Ishikawa (cell line): ENCODE data around the gene CHD2.

ENCODE experiments used
- CEBPB ChIP-seq: IDR thresholded peaks from 2 replicates; pipeline ENCODE4 v1.6.1; 2012
- CREB1 ChIP-seq: IDR thresholded peaks from 2 replicates; pipeline ENCODE4 v1.6.1; 2012; ENCODE audit warnings: low read depth
- EGR1 ChIP-seq: IDR thresholded peaks from 2 replicates; pipeline ENCODE4 v1.6.1; 2012
- EP300 ChIP-seq: IDR thresholded peaks from 2 replicates; pipeline ENCODE4 v1.6.1; 2012; ENCODE audit warnings: borderline replicate concordance
- FOXM1 ChIP-seq: IDR thresholded peaks from 2 replicates; pipeline ENCODE4 v1.6.1; 2012; ENCODE audit warnings: low read depth, borderline replicate concordance
- MAX ChIP-seq: IDR thresholded peaks from 2 replicates; pipeline ENCODE4 v1.6.1; 2012
- NFIC ChIP-seq: IDR thresholded peaks from 2 replicates; pipeline ENCODE4 v1.6.1; 2012
- RAD21 ChIP-seq: IDR thresholded peaks from 2 replicates; pipeline ENCODE4 v1.6.1; 2012; ENCODE audit warnings: low read depth
- REST ChIP-seq: IDR thresholded peaks from 2 replicates; pipeline ENCODE4 v1.6.1; 2012; ENCODE audit warnings: low read depth, mild to moderate bottlenecking
- TAF1 ChIP-seq: IDR thresholded peaks from 2 replicates; pipeline ENCODE4 v1.6.1; 2012; ENCODE audit warnings: low read depth, mild to moderate bottlenecking
- TCF12 ChIP-seq: IDR thresholded peaks from 2 replicates; pipeline ENCODE4 v1.6.1; 2012; ENCODE audit warnings: low read depth
- TEAD4 ChIP-seq: IDR thresholded peaks from 2 replicates; pipeline ENCODE4 v1.6.1; 2012
- YY1 ChIP-seq: IDR thresholded peaks from 2 replicates; pipeline ENCODE4 v1.6.1; 2012; ENCODE audit warnings: low read depth
- ZBTB7A ChIP-seq: IDR thresholded peaks from 2 replicates; pipeline ENCODE4 v1.6.1; 2012; ENCODE audit warnings: low read depth

CHD2 gene

GRCh38 chr15:93026380-93026817 lies 126.3 kb downstream of the CHD2 start:
- no peak for TF ChIP-seq EGR1
- no peak for TF ChIP-seq MAX

- TF ChIP-seq TAF1 (no peak), TCF12 (no peak), MAX (no peak), EGR1 (no peak), YY1 (no peak), REST (no peak), TEAD4 (no peak), RAD21 (no peak), ZBTB7A (no peak), NFIC (no peak), CREB1 (no peak)
Measured at GRCh38 chr15:93027413-93027812, 127.3 kb downstream of the CHD2 start.

- TF ChIP-seq FOXM1 = no peak
- TF ChIP-seq TAF1 = no peak
- no peak for TF ChIP-seq CEBPB
- TF ChIP-seq REST = no peak
- no peak for TF ChIP-seq ZBTB7A
- TF ChIP-seq TEAD4 = no peak
Measured at GRCh38 chr15:93028111-93028631, 128.0 kb downstream of the CHD2 start.

GRCh38 chr15:93028632-93029213 lies 128.6 kb downstream of the CHD2 start:
- no peak for TF ChIP-seq ZBTB7A
- TF ChIP-seq TAF1 = no peak
- TF ChIP-seq TCF12 = 0 out of 2 replicates have a peak, but pooled peaks have one; percentile 20
- TF ChIP-seq RAD21 = no peak
- no peak for TF ChIP-seq EP300
- no peak for TF ChIP-seq EGR1

- TF ChIP-seq YY1 = no peak
- TF ChIP-seq TEAD4 = no peak
- TF ChIP-seq REST = no peak
- no peak for TF ChIP-seq CREB1
- no peak for TF ChIP-seq TCF12
- no peak for TF ChIP-seq FOXM1
- no peak for TF ChIP-seq NFIC
- TF ChIP-seq ZBTB7A = no peak
- no peak for TF ChIP-seq TAF1
Measured at GRCh38 chr15:93029214-93029835, 129.2 kb downstream of the CHD2 start.

- TF ChIP-seq TEAD4 (no peak), RAD21 (no peak), ZBTB7A (0 out of 2 replicates have a peak, but pooled peaks have one; percentile 4), TAF1 (no peak), MAX (no peak), EP300 (no peak)
Measured at GRCh38 chr15:93029836-93030429, 129.8 kb downstream of the CHD2 start.
